Right ventricle myocardium inferior (tissue), 1 donor: Measurements from ENCODE around the gene BCLAF3. TPM values are rescaled to one million over a fixed set of nuclear protein-coding genes. Genes with fewer than 3 reads are reported as not detected.

Source experiments
- ATAC-seq: fragments of 200-7000 bp; cut with Tn5 transposase; one replicate; pipeline ENCODE4 v1.9.1; 2020; ENCODE audit warnings: mild to moderate bottlenecking, moderate library complexity
- DNase-seq: peaks from one replicate; pipeline ENCODE4 v3.0.0; 2021; ENCODE audit errors: missing footprints
- intact Hi-C: fragments of 100-400 bp; cut with DNase I; formaldehyde crosslinking; loops from one replicate; pipeline ENCODE4 v1.11.0; 2022
- microRNA-seq: library from miRNA; unstranded; fragments of <30 nt; microRNA quantifications from one replicate; pipeline ENCODE4 v1.2.0, GENCODE V29; 2020
- total RNA-seq: library from RNA; stranded (reverse); fragmentation: NEBNext Ultra II Directional; extraction: Animal tissue kit (Norgen Biotek cat#: 25700); gene quantifications from one replicate; pipeline ENCODE4 v1.2.1, GENCODE V29; 2021
- donor health status: DM: no; HTN: yes; CAD: no; lungs with severe emphysema.

BCLAF3 gene
- total RNA-seq, 1 donor from 2014 or later: 5.5 TPM

DNA sequence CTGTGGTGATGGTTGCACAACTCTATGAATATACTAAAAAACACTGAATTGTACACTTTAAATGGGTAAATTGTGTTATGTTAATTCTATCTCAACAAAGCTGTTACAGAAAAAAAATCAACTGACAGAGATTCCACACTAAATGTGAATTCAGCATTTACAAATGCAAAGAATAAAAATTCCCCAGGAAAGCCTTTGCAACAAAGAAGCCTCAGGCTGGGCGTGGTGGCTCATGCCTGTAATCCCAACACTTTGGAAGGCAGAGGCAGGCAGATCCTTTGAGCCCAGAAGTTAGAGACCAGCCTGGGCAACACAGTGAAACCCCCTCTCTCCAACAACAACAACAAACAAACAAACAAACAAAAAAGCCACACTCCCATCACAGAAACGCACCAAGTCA is 8.9 kb downstream of the BCLAF3 start:
- intact Hi-C loops: no loop called here
- no peak for DNase-seq

DNA sequence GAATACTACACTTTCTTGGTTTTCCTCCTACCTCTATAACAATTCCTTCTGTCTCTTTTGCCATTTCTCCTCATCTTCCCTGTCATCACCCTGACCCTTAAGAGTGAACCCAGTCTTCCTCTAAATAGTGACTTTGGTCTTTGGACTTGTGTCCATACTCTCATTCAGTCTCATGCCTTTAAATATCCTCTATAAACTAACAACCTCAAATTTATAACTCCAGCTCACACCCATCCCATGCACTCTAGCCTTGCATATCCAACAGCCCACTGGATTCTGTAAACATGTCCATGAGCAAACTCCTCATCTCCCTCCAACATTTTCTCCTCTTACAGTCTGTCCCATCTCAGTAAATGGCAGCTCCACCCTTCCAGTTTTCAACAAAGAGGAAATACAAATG is 15.0 kb downstream of the BCLAF3 start:
- intact Hi-C loops: no loop called here
- DNase-seq: no peak
- ATAC-seq: no peak

More for the DNA sequence above, 8.9 kb downstream of the BCLAF3 start:
- ATAC-seq: no peak

- ATAC-seq: no peak
- intact Hi-C loops: no loop called here
- DNase-seq: no peak
These were observed 17.9 kb downstream of the BCLAF3 start for GRCh38 chrX:19972984-19973383.

DNA sequence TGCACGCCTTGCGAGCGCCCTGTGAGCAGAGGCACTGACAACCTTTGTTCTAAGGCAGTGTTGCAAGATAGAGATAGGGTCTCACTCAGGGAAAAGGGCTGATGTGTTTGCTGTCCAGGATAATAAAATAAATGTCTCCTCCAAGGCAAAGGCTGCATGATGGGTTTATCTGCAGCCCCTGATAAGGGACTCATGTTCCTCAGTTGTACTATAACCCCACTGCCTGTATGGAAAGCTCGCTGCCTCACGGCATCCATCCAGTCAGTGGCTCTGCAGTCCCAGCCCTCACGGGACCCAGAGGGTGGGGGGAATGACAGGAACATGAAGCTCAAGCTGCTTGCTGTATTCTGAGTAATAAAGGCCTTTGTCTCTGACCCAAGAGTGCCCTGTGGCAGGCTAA is 22.6 kb downstream of the BCLAF3 start:
- ATAC-seq (no peak), DNase-seq (peak; percentile 22)
- intact Hi-C loops: no loop called here

GRCh38 chrX:19966056-19966455 is 24.8 kb downstream of the BCLAF3 start:
- DNase-seq: no peak
- no peak for ATAC-seq
- intact Hi-C loops: no loop called here

DNA sequence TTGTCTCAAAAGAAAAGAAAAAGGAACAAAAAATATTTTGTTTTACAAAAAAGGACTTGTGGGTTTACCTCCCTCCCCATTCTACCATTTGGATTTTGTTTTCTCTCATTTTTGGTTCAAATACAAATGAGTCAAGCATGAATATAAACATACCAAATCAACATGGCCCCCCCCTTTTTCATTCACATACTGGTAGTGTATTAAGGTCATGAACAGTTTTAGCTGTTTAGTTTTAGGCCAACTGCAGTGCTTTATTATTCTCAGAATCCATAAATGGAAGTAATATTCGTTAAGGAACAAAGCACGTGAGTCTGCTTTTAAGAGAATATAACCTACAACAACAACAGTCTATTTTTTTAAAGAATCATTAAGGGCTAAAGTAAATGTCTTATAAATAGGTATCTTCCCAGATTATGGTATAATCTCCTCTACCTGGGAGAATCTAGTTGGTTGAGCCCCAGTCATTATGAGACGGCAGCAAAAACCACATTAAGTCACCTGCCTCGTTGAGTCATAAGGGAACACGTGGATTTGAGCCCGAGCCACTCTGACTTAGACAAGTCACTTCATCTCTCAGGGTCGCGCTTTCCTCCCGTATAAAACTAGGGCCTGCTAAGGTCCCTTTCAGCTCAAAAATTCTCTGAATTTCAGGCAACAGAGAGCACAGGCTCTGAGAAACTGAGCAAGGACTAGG is 26.7 kb downstream of the BCLAF3 start:
- ATAC-seq (no peak), DNase-seq (no peak)
- intact Hi-C loops: no loop called here

- no peak for DNase-seq
- no peak for ATAC-seq
- intact Hi-C loops: no loop called here
These were observed 29.9 kb downstream of the BCLAF3 start for GRCh38 chrX:19960913-19961312.

DNA sequence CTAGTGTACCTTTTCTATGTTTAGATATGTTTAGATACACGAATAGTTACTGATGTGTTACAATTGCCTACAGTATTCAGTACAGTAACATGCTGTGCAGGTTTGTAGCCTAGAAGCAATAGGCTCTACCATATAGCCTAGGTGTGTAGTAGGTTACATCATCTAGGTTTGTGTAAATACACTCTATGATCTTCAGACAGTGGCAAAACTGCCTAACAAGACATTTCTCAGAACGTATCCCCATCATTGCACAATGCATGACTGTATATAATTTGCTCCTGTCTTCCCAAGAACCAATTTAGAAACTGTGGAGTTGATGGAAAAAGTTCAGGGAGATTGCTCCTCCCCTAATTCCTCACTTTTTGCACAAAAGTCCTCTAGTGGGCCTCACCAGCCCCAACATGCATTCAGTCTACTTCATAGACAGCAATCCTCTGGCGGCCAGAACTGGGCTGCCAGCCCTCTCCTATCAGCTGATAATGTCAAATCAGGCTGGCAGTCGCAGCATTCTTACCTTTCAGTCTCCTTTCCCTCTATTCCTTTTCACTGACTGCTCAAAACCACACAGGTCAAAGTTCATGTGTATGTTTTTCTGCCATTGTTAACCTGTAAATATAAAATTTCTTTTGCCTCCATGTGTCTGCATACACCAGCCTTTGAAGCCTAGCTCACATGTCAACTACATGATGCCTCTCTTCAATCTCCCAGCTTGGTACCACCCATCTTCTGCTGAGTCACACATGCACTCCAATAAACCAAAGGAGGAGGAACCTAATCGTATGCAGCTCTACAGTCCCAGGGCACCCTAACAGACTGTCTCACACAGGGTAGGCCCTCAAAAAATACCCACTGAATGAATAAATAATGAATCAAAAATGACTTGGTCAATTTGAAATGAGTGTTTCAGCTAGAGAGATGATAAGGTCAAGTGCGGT is 32.0 kb downstream of the BCLAF3 start:
- intact Hi-C loops: no loop called here
- ATAC-seq: no peak
- DNase-seq: peak; percentile 56

GRCh38 chrX:19956923-19957322 is 33.9 kb downstream of the BCLAF3 start:
- no peak for ATAC-seq
- peak; percentile 68 for DNase-seq
- intact Hi-C loops: no loop called here

DNA sequence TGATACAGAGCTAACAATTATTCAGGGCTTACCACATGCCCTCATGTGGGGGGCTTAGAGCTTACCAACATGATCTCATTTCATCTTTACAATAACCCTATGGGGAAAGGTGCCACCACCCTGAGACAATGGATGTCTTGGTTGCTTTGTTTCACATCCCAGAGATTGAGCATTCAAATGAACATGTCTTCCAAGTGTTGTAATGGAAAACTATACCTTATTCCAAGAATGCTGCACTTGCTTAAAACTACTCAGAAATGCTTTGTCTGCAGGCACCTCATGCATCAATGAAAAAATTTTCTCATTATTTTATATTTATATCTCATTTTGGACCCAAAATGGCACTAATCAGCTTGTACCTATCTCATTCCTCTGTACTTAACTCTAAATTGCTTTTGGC is 34.6 kb downstream of the BCLAF3 start:
- DNase-seq (no peak), ATAC-seq (no peak)
- intact Hi-C loops: no loop called here

GRCh38 chrX:19955306-19955705 is 35.6 kb downstream of the BCLAF3 start:
- no peak for ATAC-seq
- intact Hi-C loops: no loop called here
- no peak for DNase-seq

DNA sequence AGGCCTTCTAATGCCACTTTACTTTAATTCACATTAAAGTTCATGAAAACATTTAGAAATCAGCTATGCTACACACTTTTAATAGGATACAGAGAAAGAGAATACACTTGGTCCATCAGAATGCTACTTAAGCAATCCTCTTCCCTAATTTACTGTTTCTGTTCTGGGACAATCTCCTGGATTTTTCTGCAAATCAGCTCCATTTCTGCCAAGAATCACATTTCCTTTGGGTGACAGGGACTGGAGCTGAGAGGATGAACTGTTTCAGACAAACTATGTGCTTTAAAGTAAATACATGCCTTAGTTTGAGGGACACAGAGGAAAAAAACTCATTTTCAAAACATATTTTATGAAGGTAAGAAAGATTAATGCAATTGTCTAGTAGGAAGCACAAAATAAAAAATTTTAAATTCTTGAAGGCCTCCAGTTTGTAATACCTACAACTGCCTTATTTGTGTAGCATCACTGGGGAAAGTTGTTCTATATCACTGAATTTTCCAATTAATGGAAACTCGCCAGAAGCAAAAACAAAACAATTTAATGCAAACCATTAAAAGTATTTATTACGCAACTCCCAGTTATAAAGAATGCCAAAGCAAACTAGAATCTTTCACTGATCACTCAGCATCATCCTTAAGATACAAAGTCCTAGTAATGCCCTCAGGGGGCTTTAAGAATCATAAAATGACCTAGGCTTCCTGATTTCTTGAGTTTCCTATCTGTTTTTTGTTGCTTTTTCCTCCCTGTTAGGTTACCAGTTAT is 36.3 kb downstream of the BCLAF3 start:
- no peak for ATAC-seq
- intact Hi-C loops: no loop called here
- DNase-seq: no peak

GRCh38 chrX:19953145-19953544 is 37.7 kb downstream of the BCLAF3 start:
- DNase-seq (no peak), ATAC-seq (no peak)
- intact Hi-C loops: no loop called here

- intact Hi-C loops: no loop called here
- no peak for DNase-seq
- no peak for ATAC-seq
These were observed 41.5 kb downstream of the BCLAF3 start for GRCh38 chrX:19949340-19949739.

DNA sequence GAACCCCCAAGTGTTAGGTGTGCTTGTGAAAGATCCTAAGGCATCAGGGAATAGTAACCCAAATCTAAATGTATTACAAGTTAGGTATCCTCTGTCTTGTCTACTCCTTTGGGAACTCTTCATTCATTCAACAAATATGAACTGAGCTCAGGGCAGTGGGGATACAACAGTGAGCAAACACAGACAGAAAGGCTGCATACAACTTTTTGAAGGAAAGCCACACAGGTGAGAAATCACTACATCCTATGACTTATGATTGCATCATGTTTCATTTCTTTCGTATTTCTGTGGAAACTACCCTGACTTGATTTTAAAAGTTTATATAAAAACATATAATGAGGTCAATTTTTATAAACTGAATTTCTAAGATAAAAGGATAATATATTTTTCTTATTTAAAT is 43.2 kb downstream of the BCLAF3 start:
- ATAC-seq: no peak
- intact Hi-C loops: no loop called here
- DNase-seq: no peak

Small RNA genes within 50 kb of the gene (microRNA-seq; reads per million reads assigned to microRNA genes)
- gene MIR23C: 47.7 reads per million, percentile 43 among the genes with 10 or more reads in this experiment

Other genes with a start within 250 kb of the BCLAF3 start
- 58.6 TPM for gene SH3KBP1, start 103.5 kb downstream of the BCLAF3 start, total RNA-seq
- 0.78 TPM for gene MAP7D2, start 125.8 kb upstream of the BCLAF3 start, total RNA-seq
- gene EIF1AX, start 150.8 kb upstream of the BCLAF3 start, total RNA-seq: 60.2 TPM